Ramos (cell line): ENCODE data around the gene SCIN.
"Not testable (repeated sequence)": the region's sequence is repeated elsewhere in the genome, so short reads cannot be mapped to it uniquely, and the experiment has no call there.

Source experiments
- in situ Hi-C: fragments of 300-500 bp; cut with MboI; formaldehyde crosslinking; loops from one replicate; pipeline ENCODE4 v1.14.3; 2022; ENCODE audit warnings: low sequenced_read_pairs; ENCODE audit not compliant: unreplicated experiment

SCIN gene

DNA sequence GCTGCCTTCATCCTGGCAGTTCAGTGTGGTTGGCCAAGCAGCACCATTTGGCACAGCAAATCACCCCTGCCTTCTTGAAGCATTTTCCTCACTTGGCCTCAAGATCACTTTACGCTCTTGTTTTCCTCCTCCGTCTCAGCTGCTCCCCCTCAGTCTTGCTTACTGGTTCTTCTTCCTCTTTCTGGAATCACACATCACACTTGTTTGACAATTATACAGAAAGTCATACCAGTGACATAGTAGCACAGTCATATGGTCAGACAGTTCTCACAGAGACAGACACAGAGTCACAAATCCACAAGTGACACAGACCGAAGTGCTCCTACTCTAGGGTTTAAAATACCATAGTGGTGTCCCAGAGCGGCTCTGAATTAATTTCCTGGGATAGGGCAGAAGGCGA lies 73.1 kb downstream of the SCIN start:
- in situ Hi-C loops: loop anchor here (25.0 kb wide), 1 partner anchor 619 kb away; no protein-coding TSS in a partner anchor

DNA sequence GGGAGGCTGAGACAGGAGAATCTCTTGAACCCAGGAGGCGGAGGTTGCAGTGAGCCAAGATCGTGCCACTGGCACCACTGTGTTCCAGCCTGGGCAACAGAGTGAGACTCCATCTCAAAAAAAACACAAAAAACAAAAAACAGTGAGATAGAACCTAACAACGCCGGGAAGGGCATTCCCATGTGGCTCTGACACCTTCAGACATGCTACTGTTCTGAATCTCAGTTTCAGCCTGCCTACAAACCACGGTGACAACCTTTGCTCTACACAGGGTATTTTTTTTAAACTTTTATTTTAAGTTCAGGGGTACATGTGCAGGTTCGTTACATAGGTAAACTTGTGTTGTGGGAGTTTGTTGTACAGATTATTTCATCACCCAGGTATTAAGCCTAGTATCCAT lies 74.7 kb downstream of the SCIN start:
- in situ Hi-C loops: loop anchor here (25.0 kb wide), 1 partner anchor 617 kb away; no protein-coding TSS in a partner anchor

DNA sequence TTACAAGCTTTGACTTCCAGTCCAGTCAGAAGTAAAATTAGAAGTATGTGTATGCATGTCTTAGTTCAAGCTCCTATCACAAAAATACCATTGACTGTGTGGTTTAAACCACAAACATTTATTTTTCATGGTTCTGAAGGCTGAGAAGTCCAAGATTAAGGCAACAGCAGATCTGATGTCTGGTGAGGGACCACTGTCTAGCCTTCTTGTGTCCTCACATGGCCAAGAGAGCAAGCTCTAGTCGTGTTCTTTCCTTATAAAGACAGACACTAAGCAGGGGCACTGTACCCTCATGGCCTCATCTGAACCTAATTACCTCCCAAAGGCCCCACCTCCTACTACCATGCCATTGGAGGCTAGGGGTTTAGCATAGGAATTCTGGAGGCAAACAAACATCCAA lies 75.6 kb downstream of the SCIN start:
- in situ Hi-C loops: loop anchor here (25.0 kb wide), 1 partner anchor 616 kb away; no protein-coding TSS in a partner anchor

DNA sequence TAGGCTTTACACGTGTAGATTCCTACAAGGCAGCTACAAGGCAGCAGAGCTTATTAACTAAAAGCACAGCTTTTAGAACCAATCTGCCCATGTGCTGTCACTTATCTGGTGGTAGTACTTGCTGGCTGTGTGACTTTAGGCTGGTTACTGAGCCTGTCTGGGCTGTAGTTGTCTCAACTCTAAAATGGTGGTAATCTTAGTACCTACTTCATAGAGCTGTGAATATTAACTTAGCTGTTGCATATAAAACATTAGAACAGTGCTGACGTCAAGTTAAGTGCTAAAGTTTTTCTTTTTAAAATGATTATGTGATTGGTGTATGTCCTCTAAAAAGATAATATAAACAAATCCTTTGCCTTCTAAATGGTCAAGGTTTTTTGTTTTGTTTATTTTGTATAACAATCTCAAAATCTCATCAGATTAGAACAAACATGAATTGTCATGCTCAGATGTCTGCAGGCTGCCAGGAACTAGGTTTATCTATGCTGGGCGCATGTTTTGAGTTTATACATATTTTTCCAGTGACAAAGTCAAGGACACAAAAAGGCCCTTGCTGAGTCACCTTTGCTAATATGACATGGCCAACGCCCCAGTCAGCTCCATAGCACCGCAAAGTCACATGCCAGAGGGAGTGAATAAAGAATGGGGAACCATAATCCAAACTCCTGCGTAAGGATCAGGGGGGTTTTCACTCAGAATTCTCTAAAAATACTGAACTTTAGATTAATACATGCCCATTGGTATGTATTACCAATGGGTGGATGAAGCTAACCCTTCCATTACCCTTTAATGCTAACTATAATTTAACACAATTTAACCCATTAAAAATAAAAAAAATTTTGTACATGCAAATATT lies 77.1 kb downstream of the SCIN start:
- in situ Hi-C loops: loop anchor here (25.0 kb wide), 1 partner anchor 615 kb away; no protein-coding TSS in a partner anchor

DNA sequence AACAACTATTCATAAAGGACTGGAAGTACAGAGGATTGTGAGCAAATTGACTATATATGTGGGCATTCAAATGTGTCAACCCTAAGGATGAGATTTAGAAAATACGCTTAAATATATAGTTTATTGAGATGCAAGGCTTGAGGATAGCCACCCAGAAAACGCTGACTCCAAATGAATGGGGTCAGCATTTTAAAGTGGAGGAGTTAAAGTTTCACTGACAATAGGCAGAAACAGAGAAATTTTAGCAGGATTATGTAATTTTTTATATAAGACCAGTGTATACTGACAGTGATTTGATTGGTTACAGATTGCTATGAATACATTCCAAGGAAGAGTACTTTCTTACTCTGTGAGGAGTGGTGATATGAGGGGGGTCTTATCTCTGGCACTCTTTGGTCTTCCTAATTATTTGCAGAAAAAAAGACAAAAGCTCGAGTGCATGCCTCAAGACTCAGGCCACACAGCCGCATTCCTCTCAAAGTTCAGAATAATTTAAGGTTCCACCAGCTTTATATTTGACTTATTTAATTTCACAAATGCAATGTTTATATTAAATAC lies 78.3 kb downstream of the SCIN start:
- in situ Hi-C loops: loop anchor here (25.0 kb wide), 1 partner anchor 614 kb away; no protein-coding TSS in a partner anchor

DNA sequence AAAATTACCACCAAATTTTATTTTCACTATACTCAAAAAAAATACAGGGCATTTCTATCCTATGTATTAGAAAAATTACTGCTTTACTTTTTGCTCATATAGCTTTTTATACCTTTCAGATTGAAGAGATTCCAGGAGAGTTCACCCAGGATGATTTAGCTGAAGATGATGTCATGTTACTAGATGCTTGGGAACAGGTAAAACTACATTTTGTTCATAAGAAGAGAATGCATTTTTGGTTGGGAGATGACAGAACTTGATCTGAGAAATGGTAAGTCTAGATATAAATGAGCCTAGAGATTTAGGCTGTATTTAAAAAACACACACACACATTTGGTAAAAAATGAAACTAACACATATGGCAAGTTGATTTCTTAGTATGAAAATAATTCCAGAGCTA lies 78.8 kb downstream of the SCIN start:
- in situ Hi-C loops: loop anchor here (25.0 kb wide), 1 partner anchor 613 kb away; no protein-coding TSS in a partner anchor

DNA sequence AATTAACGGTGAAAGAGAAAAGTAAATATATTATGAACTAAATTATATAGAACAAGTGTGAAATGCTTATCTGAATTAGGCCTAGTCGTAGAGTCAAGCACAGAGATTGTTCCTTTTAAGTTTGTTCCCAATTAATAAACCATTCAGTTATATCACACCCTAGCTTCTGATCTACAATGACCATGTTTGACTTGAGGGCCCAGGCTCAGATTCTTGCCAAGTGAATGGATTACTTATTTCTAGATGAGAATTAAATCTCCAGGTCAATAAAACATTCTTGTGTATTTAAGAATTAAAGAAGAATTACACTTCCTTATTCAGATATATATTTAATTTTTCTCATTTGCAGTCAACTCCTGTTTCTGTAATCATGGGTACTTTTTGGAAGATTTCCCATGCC lies 79.6 kb downstream of the SCIN start:
- in situ Hi-C loops: no loop called here

DNA sequence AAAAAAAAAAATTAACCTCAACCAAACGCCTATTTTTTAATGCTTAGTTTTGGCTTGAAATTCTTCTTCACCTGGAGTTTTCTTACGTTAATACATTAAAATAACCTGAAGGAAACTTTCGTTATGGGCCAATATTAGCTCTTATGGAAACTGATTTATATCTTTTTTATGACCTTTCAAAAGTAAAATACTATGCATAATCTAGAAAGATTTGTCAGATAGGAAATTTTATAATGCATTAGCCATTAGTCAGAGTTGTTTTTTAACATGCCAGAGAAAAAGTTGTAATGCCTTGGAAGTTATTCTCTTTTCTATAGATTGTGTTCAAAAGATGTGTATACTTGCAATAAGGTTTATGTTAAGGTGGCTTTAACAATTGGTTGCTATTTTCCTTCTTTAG lies 82.6 kb downstream of the SCIN start:
- in situ Hi-C loops: no loop called here

DNA sequence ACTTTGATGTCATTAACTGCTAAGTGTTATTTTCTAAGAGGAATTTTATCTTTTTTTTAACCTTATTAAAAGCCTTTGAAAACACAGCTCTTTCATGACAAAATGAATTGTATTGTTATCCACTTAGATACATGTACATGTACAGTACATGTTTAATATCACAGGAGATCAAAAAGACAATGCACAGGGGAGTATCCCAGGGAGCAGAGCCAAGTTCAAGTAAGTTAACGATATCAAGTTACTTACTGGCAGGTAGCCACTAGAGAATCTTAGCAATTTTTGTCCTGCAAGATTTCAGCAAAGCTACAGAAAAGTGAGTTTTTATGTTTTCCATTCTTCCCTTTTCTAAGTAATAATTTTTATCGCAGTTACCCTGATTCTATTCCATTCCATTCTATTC lies 83.0 kb downstream of the SCIN start:
- in situ Hi-C loops: no loop called here

DNA sequence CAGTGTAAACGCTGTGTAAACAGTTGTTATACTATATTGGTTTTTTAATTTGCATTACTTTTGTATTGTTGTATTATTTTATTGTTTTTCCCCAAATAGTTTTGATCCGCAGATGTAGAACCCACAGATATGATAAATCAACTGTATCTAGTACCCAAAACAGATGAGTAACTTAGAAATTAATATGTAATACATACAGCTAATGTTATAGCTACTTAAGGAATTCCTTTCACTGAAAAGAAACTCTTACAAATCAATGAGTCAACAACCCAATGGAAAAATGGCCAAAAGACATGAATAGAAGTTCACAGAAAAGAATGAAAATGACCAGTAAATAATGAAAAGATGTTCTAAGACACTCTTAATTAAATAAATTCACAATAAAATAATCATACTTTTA lies 84.6 kb downstream of the SCIN start:
- in situ Hi-C loops: no loop called here

DNA sequence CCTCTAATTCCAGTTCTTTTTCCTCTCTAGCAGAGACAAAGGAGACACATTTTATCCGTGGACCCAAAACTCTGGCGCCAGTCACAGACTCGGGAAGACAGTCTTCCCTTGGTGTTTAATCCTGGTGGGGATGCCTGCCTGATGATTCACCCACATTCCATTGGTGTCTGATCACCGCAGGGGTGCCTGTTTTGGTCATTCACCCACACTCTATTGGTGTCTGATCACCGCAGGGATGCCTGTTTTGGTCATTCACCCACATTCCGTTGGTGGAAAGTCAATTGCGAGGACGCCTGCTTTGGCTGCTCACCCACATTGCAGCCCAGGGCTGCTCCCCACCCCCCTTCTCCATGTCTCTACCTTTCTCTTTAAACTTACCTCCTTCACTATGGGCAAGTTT lies 89.9 kb downstream of the SCIN start:
- in situ Hi-C loops: not testable (repeated sequence)

DNA sequence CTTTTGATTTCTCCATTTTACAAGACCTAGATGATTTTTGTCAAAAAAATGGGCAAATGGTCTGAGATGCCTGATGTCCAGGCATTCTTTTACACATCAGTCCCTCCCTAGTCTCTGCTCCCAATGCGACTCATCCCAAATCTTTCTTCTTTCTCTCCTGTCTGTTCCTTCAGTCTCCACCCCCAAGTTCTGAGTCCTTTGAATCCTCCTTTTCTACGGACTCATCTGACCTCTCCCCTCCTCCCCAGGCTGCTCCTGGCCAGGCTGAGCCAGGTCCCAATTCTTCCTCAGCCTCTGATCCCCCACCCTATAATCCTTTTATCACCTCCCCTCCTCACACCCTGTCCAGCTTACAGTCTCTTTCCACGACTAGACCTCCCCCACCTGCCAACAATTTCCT lies 90.5 kb downstream of the SCIN start:
- in situ Hi-C loops: not testable (repeated sequence)

DNA sequence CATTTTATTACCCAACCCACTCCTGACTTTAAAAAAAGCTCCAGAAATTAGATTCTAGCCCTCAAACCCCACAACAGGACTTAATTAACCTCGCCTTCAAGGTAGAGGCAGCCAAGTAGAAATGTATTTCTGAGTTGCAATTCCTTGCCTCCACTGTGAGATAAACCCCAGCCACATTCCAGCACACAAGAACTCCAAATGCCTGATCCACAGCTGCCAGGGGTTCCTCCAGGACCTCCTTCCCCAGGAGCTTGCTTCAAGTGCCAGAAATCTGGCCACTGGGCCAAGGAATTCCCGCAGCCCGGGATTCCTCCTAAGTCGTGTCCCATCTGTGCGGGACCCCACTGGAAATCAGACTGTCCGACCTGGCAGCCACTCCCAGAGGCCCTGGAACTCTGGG lies 91.1 kb downstream of the SCIN start:
- in situ Hi-C loops: no loop called here

DNA sequence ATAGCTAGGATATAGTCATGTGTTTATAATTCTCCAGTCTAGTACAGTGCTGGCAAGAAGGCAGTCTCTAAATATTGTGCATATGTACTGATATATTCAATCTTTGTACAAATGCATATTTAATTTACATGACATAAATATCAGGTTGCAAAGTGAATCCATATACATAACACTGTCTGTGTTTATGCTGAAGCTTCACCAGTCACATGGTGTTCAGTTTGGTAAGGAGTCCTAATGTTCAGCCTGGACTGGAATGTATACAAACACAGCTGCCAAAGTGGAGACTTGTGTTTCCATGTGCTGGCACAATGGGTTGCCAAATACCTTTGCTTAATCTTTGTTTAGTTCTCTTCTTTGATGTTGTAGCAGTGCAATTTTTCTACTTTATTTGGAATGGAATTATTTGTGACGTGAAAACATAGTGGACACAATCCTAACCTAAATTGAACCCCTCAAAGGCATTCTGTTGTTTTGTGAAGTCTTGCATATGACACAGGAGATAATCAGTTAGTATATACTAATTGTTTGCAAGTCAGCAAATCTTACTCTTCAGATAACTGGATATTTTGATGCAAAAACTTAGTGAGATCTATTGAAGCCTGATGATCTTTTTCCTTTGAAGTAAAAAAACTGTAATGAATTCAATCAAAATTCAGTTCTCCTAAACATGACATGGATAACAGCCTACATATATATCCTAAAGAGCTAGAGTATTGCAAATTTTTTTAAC lies 99.6 kb downstream of the SCIN start:
- in situ Hi-C loops: no loop called here

DNA sequence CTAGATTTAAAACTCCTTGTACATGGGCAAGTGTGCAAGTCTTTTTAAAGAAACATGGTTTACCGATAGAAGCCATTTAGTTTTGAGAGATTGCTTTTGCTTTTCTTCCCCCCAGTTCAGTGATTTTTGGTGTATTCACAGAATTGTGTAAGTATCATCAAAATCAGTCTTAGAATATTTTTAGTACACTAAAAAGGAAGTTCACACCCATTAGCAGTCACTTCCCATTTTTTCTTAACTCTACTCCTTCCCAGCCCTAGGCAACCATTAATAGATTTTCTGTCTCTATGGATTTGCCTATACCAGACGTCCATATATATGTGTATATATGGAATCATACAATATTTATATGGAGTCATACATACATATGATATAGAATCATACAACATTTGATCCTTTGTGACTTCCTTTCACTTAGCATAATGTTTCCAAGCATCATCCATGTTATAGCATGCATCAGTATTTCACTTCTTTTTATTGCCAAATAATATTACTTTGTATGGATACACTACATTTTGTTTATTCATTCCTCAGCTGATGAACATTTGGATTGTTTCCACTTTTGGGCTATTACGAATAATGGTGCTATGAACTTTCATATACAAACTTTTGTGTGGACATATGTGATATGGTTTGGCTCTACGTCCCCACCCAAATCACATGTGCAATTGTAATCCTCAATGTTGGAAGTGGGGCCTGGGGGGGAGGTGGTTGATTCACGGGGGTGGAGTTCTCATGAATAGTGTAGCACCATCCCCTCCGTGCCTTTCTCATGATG lies 100.4 kb downstream of the SCIN start:
- in situ Hi-C loops: no loop called here

DNA sequence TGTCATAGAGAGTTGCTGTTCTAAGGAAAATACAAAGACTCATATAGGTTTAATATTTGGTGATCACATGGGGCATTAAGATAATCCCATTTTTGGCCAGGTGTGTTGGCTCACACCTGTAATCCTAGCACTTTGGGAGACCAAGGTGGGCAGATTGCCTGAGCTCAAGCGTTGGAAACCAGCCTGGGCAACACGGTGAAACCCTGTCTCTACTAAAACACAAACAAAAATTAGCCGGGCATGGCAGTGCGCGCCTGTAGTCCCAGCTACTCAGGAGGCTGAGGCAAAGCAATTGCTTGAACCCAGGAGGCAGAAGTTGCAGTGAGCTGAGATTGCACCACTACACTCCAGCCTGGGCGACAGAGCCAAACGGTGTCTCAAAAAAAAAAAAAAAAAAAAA lies 102.9 kb downstream of the SCIN start:
- in situ Hi-C loops: not testable (repeated sequence)

DNA sequence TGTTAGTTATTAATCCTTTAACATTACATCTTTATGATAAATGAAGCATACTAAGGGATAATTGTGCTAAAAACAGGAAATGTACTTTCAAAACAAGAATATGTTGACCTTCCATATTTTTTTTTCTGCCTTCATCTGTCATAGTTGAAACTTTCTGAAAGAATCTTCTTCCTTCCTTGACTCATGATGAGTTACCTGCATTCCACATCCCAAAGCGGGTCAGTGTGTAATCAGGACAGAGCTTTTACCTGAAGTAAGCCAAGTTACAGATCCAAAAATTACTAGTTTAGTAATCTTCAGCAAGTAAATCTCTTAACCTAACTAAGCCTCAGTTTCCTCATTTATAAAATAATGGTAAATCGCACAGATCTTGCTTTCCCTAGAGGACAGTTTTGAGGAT lies 103.5 kb downstream of the SCIN start:
- in situ Hi-C loops: no loop called here

DNA sequence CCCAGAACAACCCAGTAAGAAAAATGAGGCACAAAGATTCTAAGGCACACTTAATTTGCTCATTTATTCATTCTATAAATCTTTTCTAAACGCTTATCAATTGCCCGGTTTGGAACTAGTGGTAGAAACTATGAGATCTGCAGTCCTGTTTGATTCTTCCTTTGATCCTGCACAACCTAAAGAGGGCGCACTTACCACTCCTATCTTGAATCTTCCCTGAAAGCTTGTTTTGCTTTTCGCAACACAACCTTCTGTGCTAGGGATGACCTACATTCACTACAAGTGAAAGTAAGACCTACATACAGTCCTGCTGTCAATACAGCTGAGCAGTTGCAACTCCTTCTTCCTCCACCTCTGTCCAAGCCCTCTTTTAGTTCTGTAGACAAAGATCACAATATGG lies 104.3 kb downstream of the SCIN start:
- in situ Hi-C loops: no loop called here

DNA sequence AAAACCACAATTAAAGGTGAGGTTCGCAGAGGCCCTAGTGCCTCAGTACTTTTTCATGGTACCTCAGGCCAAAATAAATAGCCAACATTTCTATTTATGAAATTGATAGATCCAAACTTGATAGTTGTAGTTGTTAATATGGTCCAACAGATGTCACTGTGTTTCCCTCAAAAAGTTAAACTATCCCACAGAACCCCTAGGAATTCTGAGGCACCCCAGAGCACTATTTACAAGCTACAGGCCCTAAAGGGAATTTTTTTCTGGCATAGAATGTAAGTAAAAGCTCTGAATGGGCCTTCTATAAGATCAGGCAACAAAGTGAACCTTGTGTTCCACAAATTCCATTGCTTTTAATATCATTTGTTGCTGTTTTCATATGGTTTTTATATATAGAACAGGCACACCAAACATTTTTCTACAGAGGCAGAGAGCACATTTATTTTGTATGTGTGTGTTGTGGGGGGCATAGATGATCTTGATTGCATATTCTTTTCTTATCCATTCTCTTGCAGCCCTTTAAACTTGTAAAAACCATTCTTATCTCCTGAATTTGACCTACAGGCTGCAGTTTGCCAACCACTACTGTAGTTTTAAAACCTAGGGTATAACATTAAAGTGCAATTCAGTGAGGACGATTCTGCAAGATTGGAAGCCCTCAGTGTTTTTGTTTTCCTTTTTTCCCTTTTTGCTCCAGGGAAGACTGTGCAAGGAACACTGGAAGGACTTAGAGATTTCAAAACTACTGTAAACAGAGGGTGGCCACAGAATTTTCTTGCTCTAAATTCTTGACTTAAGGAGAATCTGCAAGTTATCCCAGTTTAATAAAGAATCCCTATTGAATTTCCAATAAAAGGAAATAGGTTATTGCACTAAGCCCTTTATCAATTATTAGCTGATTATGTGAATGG lies 113.4 kb downstream of the SCIN start:
- in situ Hi-C loops: no loop called here
